Stomach (tissue), 9 donors: ENCODE measurements around the gene CNTN1. TPM values are rescaled to one million over a fixed set of nuclear protein-coding genes. Genes with fewer than 3 reads are reported as not detected.

Experiments
- DNase-seq, 2 donors: peaks; one replicate each; pipeline versions ENCODE4 v3.0.0 to v3.0.0-alpha.2; 2013 to 2019
- H3K27ac ChIP-seq, 5 donors: fragments of 200-600 bp in 4 of 5; sonication (generic) in 4 of 5; one replicate each; pipeline ENCODE4 v1.5.1; 2013 to 2019; ENCODE audit warnings: mild to moderate bottlenecking in 1 of 5, moderate library complexity in 1 of 5
- H3K27me3 ChIP-seq, 3 donors: fragments of 200-600 bp; sonication (generic); one replicate each; pipeline ENCODE4 v1.5.1; 2017 to 2019; ENCODE audit warnings: mixed run types in 1 of 3
- H3K36me3 ChIP-seq, 4 donors: fragments of 200-600 bp; sonication (generic); 1 replicate in 3 of 4; 2 replicates in 1 of 4; pipeline ENCODE4 v1.5.1; 2016 to 2019
- H3K4me1 ChIP-seq, 4 donors: fragments of 200-600 bp; sonication (generic); one replicate each; pipeline ENCODE4 v1.5.1; 2016 to 2019
- H3K4me3 ChIP-seq, 4 donors: fragments of 200-600 bp; sonication (generic) in 3 of 4; one replicate each; pipeline ENCODE4 v1.5.1; 2016 to 2019; ENCODE audit warnings: mild to moderate bottlenecking in 1 of 4
- H3K9me3 ChIP-seq, 4 donors: fragments of 200-600 bp; sonication (generic); one replicate each; pipeline ENCODE4 v1.5.1; 2016 to 2019
- CTCF ChIP-seq, 7 experiments: fragments of 450-650 bp in 4 of 7; fragments of 200-600 bp in 3 of 7; sonication (generic) in 3 of 7; IDR thresholded peaks; one replicate each; pipeline ENCODE4 v1.5.1; 2016 to 2019; ENCODE audit warnings: antibody characterized with exemption in 7 of 7, control low read depth in 2 of 7, mild to moderate bottlenecking in 1 of 7
- EP300 ChIP-seq: sonication (generic); formaldehyde crosslinking; IDR thresholded peaks from one replicate; pipeline ENCODE4 v1.6.1; 2017; ENCODE audit warnings: antibody characterized with exemption
- POLR2A ChIP-seq, 4 donors: fragments of 450-650 bp; IDR thresholded peaks; one replicate each; pipeline ENCODE4 v1.6.1; 2016; ENCODE audit warnings: antibody characterized with exemption in 4 of 4, control low read depth in 2 of 4, mild to moderate bottlenecking in 1 of 4, moderate library complexity in 1 of 4
- POLR2AphosphoS5 ChIP-seq, 3 donors: sonication (generic); formaldehyde crosslinking; IDR thresholded peaks; one replicate each; pipeline ENCODE4 v1.6.1; 2016; ENCODE audit warnings: antibody characterized with exemption in 3 of 3
- WGBS, 5 donors: extraction: QIAGEN DNeasy Blood & Tissue Kit in 3 of 5; methylation state at CpG; one replicate each; pipeline versions ENCODE4 v1.1.5 to v1.1.7; 2013 to 2018; 5-methylcytosine and 5-hydroxymethylcytosine counted together
- intact Hi-C: fragments of 100-400 bp; cut with DNase I; formaldehyde crosslinking; loops from one replicate; pipeline ENCODE4 v1.15.1; 2023; ENCODE audit warnings: low total_unique reads
- polyA plus RNA-seq, 3 donors: library from polyadenylated mRNA; stranded (reverse); fragments of 200-250 nt; gene quantifications; one replicate each; pipeline ENCODE4 v1.2.3, GENCODE V29; 2013
- total RNA-seq, 5 donors: library from RNA; depleted of rRNA; stranded (reverse); fragments of >200 nt; gene quantifications; one replicate each; pipeline versions ENCODE4 v1.1.0 to v1.2.3, GENCODE V29; 2014 to 2016
- donor health status: healthy with polysubstance abuse.
- donor health status: Bipolar disorder and iron deficiency.
- donor health status: healthy.

The CNTN1 gene
- total and polyA plus RNA-seq, 8 donors: 0.68 to 68.3 (median 7.1) TPM

GRCh38 chr12:41039461-41039860, 347.2 kb downstream of the CNTN1 start:
- DNase-seq: no peak
- intact Hi-C loops: no loop called here
- Histone ChIP-seq H3K9me3 (no peaks in the 10 kb centered on the region), H3K4me1 (no peaks in the 10 kb centered on the region), H3K27ac (no peak overlapping the region), H3K27me3 (no peaks in the 10 kb centered on the region), H3K36me3 (no peaks in the 10 kb centered on the region), H3K4me3 (no peak overlapping the region)
- TF ChIP-seq POLR2AphosphoS5 (IDR thresholded peaks at IDR 0.05): no peak
- no peak for TF ChIP-seq CTCF (IDR thresholded peaks at IDR 0.05)
- no peak for TF ChIP-seq EP300
- no peak for TF ChIP-seq POLR2A (IDR thresholded peaks at IDR 0.05)

DNA sequence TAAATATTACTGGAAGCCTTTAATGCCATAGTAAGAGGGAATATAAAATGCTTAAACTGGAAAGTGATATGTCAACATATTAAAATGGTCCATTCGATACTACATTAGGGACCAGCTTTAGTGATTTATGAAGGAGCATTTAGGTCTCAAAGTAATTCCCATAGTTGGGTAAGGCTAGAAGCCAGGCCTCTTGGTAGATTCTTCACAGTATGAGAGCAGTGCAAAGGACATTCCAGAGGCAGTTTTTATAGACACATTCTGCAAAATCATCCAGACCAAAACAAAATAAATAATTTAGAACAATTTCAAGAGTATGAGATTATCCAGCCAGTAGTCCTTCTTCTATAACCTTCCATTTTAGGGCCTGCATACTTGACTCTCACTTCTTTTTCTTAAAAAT, 353.3 kb downstream of the CNTN1 start:
- H3K27me3 ChIP-seq: no peaks in the 10 kb centered on the region
- H3K27ac ChIP-seq: no peak overlapping the region
- intact Hi-C loops: no loop called here
- no peak overlapping the region for H3K4me3 ChIP-seq
- H3K4me1 ChIP-seq: no peaks in the 10 kb centered on the region
- 69 to 86% (median 74%) methylated on average over 1 of the region's 1 CpG for WGBS, 5 donors
- DNase-seq: no peak
- no peak for TF ChIP-seq POLR2A (IDR thresholded peaks at IDR 0.05)
- no peak for TF ChIP-seq EP300
- TF ChIP-seq CTCF (IDR thresholded peaks at IDR 0.05): no peak
- no peak for TF ChIP-seq POLR2AphosphoS5 (IDR thresholded peaks at IDR 0.05)
- H3K36me3 ChIP-seq: no peaks in the 10 kb centered on the region
- H3K9me3 ChIP-seq: no peaks in the 10 kb centered on the region

GRCh38 chr12:41049033-41049432, 356.8 kb downstream of the CNTN1 start:
- no peak for DNase-seq
- WGBS, 5 donors: 46 to 65% (median 52%) methylated on average over 2 of the region's 2 CpGs
- H3K9me3 ChIP-seq: no peaks in the 10 kb centered on the region
- no peak overlapping the region for H3K27ac ChIP-seq
- H3K36me3 ChIP-seq: no peaks in the 10 kb centered on the region
- TF ChIP-seq POLR2A (IDR thresholded peaks at IDR 0.05): no peak
- TF ChIP-seq POLR2AphosphoS5 (IDR thresholded peaks at IDR 0.05): no peak
- no peak for TF ChIP-seq CTCF (IDR thresholded peaks at IDR 0.05)
- TF ChIP-seq EP300: no peak
- peaks cover 0 to 12% (median 3%) of the 10 kb centered on the region in 4 donors for H3K4me1 ChIP-seq
- H3K27me3 ChIP-seq: no peaks in the 10 kb centered on the region
- H3K4me3 ChIP-seq: no peak overlapping the region
- intact Hi-C loops: no loop called here

GRCh38 chr12:41051954-41052353, 359.7 kb downstream of the CNTN1 start:
- no peaks in the 10 kb centered on the region for H3K9me3 ChIP-seq
- no peak overlapping the region for H3K27ac ChIP-seq
- intact Hi-C loops: no loop called here
- TF ChIP-seq POLR2AphosphoS5 (IDR thresholded peaks at IDR 0.05): no peak
- no peak for TF ChIP-seq EP300
- TF ChIP-seq POLR2A (IDR thresholded peaks at IDR 0.05): no peak
- TF ChIP-seq CTCF (IDR thresholded peaks at IDR 0.05): no peak
- H3K4me1 ChIP-seq: peaks cover 0 to 12% (median 3%) of the 10 kb centered on the region in 4 donors
- H3K4me3 ChIP-seq: no peak overlapping the region
- H3K27me3 ChIP-seq: no peaks in the 10 kb centered on the region
- H3K36me3 ChIP-seq: no peaks in the 10 kb centered on the region
- DNase-seq: peak in 1 of 2 donors; percentile 4
- 9 to 53% (median 26%) methylated on average over 2 of the region's 2 CpGs for WGBS, 5 donors
